H1 (cell line): ENCODE data around the gene ANKRD53. TPM values are rescaled to one million over a fixed set of nuclear protein-coding genes. Genes with fewer than 3 reads are reported as not detected.

Source experiments
- SP1 ChIP-seq: IDR thresholded peaks from 2 replicates; pipeline ENCODE4 v1.6.1; 2011; ENCODE audit warnings: low read depth, low read length
- ZNF274 ChIP-seq: IDR thresholded peaks from 2 replicates; pipeline ENCODE4 v1.7.0; 2012; ENCODE audit warnings: low read length, borderline replicate concordance; ENCODE audit errors: extremely low read depth
- polyA plus RNA-seq, 7 experiments: library from polyadenylated mRNA; depleted of rRNA in 3 of 7; stranded (reverse) in 5 of 7; unstranded in 2 of 7; fragments of >200 nt in 5 of 7; fragments of 200-250 nt in 2 of 7; gene quantifications; 1 replicate in 5 of 7; 2 replicates in 1 of 7; 4 replicates in 1 of 7; pipeline versions ENCODE4 v1.2.1 to v1.2.3, GENCODE V29; 2011 to 2013; ENCODE audit warnings: missing spikeins in 2 of 7, mixed read lengths in 2 of 7
- total RNA-seq: library from RNA; stranded (reverse); fragmentation: NEBNext Ultra II Directional; extraction: Animal tissue kit (Norgen Biotek cat#: 25700); gene quantifications from 2 replicates; pipeline ENCODE4 v1.2.1, GENCODE V29; 2021

The ANKRD53 gene
- total and polyA plus RNA-seq, 2 of the 8 experiments (the other 6 are each of a cell fraction or from before 2014, with no cell fraction given): 0.39 to 0.70 TPM

DNA sequence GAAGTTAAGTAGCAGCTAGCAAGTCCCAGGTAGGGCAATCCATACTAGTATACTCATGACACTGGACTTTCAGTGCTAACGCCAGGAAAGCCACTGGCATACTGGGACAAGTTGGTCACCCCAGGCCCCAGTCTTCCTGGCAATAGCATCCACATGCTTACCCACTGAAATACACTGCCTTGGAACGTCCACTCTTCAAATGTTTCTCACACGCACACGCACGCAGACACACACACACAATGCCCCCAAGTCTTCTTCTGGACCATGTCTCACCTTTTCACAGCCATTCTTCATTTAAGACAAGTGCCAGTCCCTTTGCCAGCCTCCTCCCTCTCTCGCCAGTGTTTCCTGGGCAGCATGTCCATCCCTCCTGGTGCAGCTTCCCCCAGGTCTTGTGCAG is 25.0 kb downstream of the ANKRD53 start (continued):
- TF ChIP-seq SP1 (no peak), ZNF274 (no peak)
- TF ChIP-seq, all 59 proteins: peak for 0
